Measurements from ENCODE around the gene SIRPB2.

GRCh38 chr20:1462001-1462400 lies 29.2 kb downstream of the SIRPB2 start:
- TF ChIP-seq ZNF274 (IDR thresholded peaks at IDR 0.05; ENCODE audit: low read depth, low read length), result no peak
- no peak for TF ChIP-seq YY1 (IDR thresholded peaks at IDR 0.05; ENCODE audit: insufficient read depth, insufficient read length)
- TF ChIP-seq SUZ12 (IDR thresholded peaks at IDR 0.05; ENCODE audit: extremely low read depth, insufficient read depth, insufficient read length), result no peak

All from NT2/D1 (cell line).